VCaP (cell line): ENCODE measurements around the gene PALMD.

ENCODE experiments used
- H3K27ac ChIP-seq: fragments of 450-650 bp; 2 replicates; pipeline ENCODE4 v1.5.1; 2017
- TF ChIP-seq, protein P1 (sequence below): fragments of 450-650 bp; conservative IDR thresholded peaks from 2 replicates; pipeline ENCODE4 v1.5.1; 2017; ENCODE audit warnings: mild to moderate bottlenecking, moderate library complexity

PALMD gene, protein sequence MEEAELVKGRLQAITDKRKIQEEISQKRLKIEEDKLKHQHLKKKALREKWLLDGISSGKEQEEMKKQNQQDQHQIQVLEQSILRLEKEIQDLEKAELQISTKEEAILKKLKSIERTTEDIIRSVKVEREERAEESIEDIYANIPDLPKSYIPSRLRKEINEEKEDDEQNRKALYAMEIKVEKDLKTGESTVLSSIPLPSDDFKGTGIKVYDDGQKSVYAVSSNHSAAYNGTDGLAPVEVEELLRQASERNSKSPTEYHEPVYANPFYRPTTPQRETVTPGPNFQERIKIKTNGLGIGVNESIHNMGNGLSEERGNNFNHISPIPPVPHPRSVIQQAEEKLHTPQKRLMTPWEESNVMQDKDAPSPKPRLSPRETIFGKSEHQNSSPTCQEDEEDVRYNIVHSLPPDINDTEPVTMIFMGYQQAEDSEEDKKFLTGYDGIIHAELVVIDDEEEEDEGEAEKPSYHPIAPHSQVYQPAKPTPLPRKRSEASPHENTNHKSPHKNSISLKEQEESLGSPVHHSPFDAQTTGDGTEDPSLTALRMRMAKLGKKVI

DNA sequence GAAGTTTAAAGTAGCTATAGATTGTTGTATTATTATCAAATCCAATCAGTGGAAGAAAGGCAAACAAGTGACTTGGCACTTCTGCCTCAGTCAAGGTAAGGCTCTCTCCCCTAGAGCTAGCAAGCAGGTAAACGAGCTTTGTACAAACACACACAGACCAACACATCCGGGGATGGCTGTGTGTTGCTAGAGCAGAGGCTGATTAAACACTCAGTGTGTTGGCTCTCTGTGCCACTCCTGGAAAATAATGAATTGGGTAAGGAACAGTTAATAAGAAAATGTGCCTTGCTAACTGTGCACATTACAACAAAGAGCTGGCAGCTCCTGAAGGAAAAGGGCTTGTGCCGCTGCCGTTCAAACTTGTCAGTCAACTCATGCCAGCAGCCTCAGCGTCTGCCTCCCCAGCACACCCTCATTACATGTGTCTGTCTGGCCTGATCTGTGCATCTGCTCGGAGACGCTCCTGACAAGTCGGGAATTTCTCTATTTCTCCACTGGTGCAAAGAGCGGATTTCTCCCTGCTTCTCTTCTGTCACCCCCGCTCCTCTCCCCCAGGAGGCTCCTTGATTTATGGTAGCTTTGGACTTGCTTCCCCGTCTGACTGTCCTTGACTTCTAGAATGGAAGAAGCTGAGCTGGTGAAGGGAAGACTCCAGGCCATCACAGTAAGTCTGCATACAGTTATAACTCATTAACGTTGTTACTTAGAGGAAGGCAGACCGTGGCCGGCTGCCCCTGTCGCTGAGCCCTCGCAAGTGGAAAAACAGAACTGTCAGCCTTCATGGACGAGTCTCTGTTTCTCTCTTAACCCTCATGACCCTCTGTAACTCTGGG, at the start of gene PALMD:
TSS of gene PALMD (plus strand) at position 415 of the 833 bp plus-strand sequence. CDS start at position 620, 205 bp downstream.
- H3K27ac ChIP-seq = peak within 1 kb of the TSS; percentile 92
- TF ChIP-seq, protein P1, sequence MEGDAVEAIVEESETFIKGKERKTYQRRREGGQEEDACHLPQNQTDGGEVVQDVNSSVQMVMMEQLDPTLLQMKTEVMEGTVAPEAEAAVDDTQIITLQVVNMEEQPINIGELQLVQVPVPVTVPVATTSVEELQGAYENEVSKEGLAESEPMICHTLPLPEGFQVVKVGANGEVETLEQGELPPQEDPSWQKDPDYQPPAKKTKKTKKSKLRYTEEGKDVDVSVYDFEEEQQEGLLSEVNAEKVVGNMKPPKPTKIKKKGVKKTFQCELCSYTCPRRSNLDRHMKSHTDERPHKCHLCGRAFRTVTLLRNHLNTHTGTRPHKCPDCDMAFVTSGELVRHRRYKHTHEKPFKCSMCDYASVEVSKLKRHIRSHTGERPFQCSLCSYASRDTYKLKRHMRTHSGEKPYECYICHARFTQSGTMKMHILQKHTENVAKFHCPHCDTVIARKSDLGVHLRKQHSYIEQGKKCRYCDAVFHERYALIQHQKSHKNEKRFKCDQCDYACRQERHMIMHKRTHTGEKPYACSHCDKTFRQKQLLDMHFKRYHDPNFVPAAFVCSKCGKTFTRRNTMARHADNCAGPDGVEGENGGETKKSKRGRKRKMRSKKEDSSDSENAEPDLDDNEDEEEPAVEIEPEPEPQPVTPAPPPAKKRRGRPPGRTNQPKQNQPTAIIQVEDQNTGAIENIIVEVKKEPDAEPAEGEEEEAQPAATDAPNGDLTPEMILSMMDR = no peak

DNA sequence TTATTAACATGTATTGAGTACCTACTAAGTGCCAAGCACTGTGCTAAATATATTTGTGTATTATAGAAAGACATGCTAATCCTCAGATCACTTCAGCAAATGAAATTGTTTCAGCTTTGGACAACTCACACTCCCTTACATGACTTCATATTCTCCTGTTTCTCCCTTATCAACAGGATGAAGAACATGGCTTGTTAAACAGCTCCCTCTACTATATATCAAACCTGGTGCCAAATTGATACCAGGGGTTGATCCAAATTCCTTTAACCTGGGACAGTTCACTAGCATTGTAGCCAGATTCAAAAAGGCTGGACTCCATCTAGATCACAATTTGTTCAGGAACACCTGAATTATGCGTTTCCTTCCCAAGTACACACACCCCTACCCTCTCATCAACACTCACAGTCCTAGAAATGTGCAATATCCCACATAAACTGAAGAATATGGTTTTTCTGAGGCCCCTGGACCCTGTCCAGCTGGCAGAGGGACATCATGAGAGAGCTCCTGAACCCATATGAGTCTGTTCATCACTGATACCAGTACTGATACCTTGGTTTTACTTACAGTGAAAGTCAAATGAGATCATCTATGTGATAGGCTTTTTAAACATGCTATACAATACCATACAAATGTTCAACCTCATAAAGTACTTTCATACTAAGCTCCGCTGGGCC, 47.0 kb upstream of the PALMD start:
- TF ChIP-seq, protein P1 = no peak
- no peak overlapping the region for H3K27ac ChIP-seq

DNA sequence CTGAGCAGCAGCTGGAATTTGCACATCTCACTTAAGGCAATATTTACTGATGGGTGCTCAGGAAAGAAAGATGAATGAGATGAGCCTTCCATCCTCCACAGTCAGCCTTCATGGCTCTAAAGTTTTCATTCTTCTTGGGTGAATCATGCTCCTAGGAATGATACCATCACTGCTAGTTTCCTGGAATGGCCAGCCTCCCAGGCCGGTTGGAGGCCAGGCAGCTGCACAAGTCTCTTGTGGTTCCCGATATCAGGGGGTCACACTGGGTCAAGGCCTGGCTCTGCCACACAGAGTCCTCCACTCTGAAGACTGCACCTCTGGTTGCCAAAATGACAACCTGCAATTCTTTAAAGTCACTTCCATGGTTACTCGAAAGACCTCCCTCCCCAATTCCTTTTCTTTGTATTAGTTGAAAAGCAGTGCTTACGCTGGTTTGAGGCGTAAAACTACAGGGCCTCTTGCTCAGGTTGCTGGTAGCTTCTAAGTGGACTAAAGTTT, 46.2 kb upstream of the PALMD start:
- H3K27ac ChIP-seq = no peak overlapping the region
- TF ChIP-seq, protein P1 = no peak

DNA sequence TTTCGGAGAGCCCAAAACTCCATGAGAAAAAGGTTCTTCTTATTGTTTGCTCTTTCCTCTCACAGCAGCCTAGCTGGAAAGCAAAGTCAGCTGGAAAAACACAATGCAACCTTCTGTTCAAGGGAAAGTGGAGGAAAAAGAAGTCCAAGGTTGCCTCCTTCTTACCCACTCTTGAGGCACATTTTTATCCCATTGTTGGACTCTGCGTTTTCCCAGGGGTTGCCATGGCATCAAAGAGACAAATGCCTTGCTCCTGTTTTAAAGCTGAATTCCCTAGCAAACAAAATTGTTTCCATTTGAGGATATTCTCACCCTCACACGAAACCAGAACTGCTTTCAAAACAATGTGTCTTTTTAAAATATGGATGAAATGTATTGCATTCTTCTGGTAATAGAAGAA, 45.1 kb upstream of the PALMD start:
- TF ChIP-seq, protein P1 = no peak
- H3K27ac ChIP-seq = no peak overlapping the region

DNA sequence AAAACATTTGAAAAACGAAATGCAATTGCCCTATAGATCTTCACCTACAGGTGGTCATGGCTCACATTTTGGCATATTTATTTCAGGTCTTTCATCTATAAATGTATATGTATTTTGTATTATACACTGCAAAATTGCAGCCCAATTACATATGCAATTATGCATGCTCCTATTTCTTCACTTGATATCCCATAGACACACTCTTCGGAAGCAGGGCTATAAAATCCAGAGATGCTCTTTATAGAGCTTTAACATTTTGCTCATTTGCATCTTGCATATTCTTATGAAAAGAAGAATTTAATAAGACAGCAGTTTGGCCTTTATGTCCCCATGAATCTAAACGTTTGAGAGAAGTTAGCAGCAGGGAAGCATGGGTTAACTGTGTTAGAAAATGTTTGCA, 44.7 kb upstream of the PALMD start:
- H3K27ac ChIP-seq = no peak overlapping the region
- TF ChIP-seq, protein P1 = no peak

DNA sequence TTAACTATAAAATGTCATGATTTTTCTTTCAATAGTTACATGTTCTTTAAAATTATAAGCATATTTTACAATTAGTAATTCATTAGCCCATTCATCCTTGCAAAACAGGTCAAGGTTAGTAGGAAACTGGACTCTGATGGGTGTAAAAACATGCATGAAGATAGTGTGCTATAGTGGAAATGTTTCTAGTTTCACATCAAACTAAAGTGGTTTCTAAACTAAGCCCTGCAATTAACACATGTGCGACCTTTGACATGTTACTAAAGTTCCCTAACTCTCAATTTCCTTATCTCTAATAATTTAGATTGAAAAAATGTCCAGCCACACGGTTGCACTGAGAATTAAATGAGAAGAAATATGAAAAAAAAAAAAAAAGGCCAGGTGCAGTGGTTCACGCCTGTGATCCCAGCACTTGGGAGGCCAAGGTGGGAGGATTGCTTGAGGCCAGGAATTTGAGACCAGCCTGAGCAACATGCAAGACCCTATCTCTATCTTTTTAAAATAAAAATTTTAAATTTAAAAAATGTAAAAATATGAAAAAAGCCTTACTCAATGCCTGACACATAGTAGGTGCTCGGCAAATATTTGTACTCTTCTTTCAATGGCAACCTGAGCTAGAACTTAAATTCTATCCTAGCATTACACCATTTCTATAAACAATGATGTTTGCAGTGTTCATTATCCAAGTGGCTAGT, 44.1 kb upstream of the PALMD start:
- no peak overlapping the region for H3K27ac ChIP-seq
- TF ChIP-seq, protein P1 = no peak
